Heart left ventricle (tissue), 16 donors: ENCODE results near the gene SLC14A1. TPM values are rescaled to one million over a fixed set of nuclear protein-coding genes. Genes with fewer than 3 reads are reported as not detected.

Experiments used
- ATAC-seq, 4 donors: fragments of 200-7000 bp; cut with Tn5 transposase; one replicate each; pipeline ENCODE4 v1.9.1; 2020 to 2022; ENCODE audit warnings: moderate library complexity in 4 of 4, mild to moderate bottlenecking in 3 of 4, moderate number of reproducible peaks in 1 of 4
- DNase-seq, 5 donors: peaks; one replicate each; pipeline ENCODE4 v3.0.0-alpha.2; 2020
- H3K27ac ChIP-seq, 12 donors: fragments of 200-600 bp; sonication (generic) in 4 of 12; one replicate each; pipeline versions ENCODE4 v1.5.0 to v1.8.0; 2016 to 2022; ENCODE audit warnings: mild to moderate bottlenecking in 2 of 12
- H3K27me3 ChIP-seq, 9 donors: fragments of 200-600 bp; sonication (generic) in 2 of 9; one replicate each; pipeline versions ENCODE4 v1.5.1 to v1.8.0; 2016 to 2022; ENCODE audit warnings: mild to moderate bottlenecking in 3 of 9
- H3K36me3 ChIP-seq, 9 donors: fragments of 200-600 bp; sonication (generic) in 2 of 9; one replicate each; pipeline versions ENCODE4 v1.5.0 to v1.8.0; 2018 to 2022; ENCODE audit warnings: mild to moderate bottlenecking in 2 of 9
- H3K4me1 ChIP-seq, 12 donors: fragments of 200-600 bp; sonication (generic) in 4 of 12; one replicate each; pipeline versions ENCODE4 v1.5.0 to v1.8.0; 2016 to 2022; ENCODE audit warnings: mild to moderate bottlenecking in 3 of 12
- H3K4me3 ChIP-seq, 12 donors: fragments of 200-600 bp; sonication (generic) in 4 of 12; one replicate each; pipeline versions ENCODE4 v1.5.0 to v1.8.0; 2017 to 2022; ENCODE audit warnings: mild to moderate bottlenecking in 9 of 12, moderate library complexity in 4 of 12
- H3K9me3 ChIP-seq, 12 donors: fragments of 200-600 bp; sonication (generic) in 4 of 12; one replicate each; pipeline versions ENCODE4 v1.5.0 to v1.8.0; 2016 to 2022; ENCODE audit warnings: mild to moderate bottlenecking in 1 of 12
- CTCF ChIP-seq, 12 donors: fragments of 200-600 bp; sonication (generic) in 4 of 12; IDR thresholded peaks; one replicate each; pipeline versions ENCODE4 v1.5.0 to v1.8.0; 2018 to 2022; ENCODE audit warnings: antibody characterized with exemption in 12 of 12, mild to moderate bottlenecking in 5 of 12
- POLR2A ChIP-seq, 2 donors: fragments of 450-650 bp; IDR thresholded peaks; one replicate each; pipeline ENCODE4 v1.6.1; 2017; ENCODE audit warnings: antibody characterized with exemption in 2 of 2, mild to moderate bottlenecking in 2 of 2, moderate library complexity in 2 of 2
- WGBS, 4 donors: extraction: QIAGEN DNeasy Blood & Tissue Kit in 2 of 4; methylation state at CpG; one replicate each; pipeline versions ENCODE4 v1.1.5 to v1.1.7; 2013 to 2018; 5-methylcytosine and 5-hydroxymethylcytosine counted together
- intact Hi-C, 10 donors: fragments of 100-400 bp; cut with DNase I; formaldehyde crosslinking; loops; one replicate each; pipeline versions ENCODE4 v1.11.1 to v1.14.2; 2022
- polyA plus RNA-seq, 2 donors: library from polyadenylated mRNA; stranded (reverse); fragments of 200-250 nt; gene quantifications; one replicate each; pipeline ENCODE4 v1.2.3, GENCODE V29; 2013
- total RNA-seq, 9 donors: library from RNA; depleted of rRNA in 2 of 9; stranded (reverse); fragments of >200 nt in 2 of 9; fragmentation: NEBNext Ultra II Directional in 3 of 9; extraction: Animal tissue kit (Norgen Biotek cat#: 25700) in 3 of 9; gene quantifications; one replicate each; pipeline versions ENCODE4 v1.1.0 to v1.2.4, GENCODE V29; 2016 to 2023
- donor health status: ischemic (EF 13 %, LVEDD 7.1; RV severe dilation, severe dysfunction).
- donor health status: healthy with polysubstance abuse.
- donor health status: DM: no; HTN: yes; CAD: no.
- donor health status: DM: no; HTN: no; CAD: no.
- donor health status: ischemic (EF 25% LVEDD 6.9; RV normal size, moderate dysfunction).
- donor health status: ischemic (EF 25% LVEDD 5.7; RV mildly dilated, moderate dysfunction).
- donor health status: healthy.
- donor health status: DM: yes; HTN: yes; CAD: no.
- donor health status: ischemic (EF 35%, LVEDD 5.7; RV mildly dilated, moderate dysfunction).
- donor health status: nonischemic (EF 11% LVEDD 7.7; RV severe dilation, severe dysfunction).
- donor health status: DM: yes; HTN: yes; CAD: no.
- donor health status: PGD.
- donor health status: ischemic (EF 29% LVEDD 5.4; RV normal size, mild dysfunction).
- donor health status: nonischemic (EF 23%, LVEDD 6.1; RV moderate dilation, normal function).

The SLC14A1 gene
- total and polyA plus RNA-seq, 11 donors = 7.1 to 50.1 (median 17.1) TPM

DNA sequence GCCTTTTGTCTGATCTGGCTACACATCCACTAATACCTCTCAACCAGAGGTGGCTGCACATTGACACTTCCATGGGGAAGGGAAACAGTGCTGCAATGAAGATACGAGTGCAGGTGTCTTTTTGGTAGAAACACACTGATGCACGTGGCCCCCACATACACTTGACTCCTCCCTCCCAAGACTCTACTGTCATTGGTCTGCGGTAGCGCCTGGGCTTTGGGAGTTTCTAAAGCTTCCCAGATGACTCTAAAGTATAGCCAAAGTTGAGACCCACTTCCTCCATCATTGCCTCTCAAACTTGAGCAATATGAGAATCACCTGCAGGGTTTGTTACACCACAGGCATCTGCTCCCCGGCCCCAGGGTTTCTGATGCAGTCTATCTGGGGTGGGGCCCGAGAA lies 11.0 kb downstream of the SLC14A1 start:
- no peak for DNase-seq
- Histone ChIP-seq H3K4me3 (no peak overlapping the region), H3K27ac (no peak overlapping the region), H3K9me3 (no peaks in the 10 kb centered on the region), H3K27me3 (no peaks in the 10 kb centered on the region), H3K36me3 (no peaks in the 10 kb centered on the region), H3K4me1 (peaks cover 0 to 12% (median 3%) of the 10 kb centered on the region in 12 donors)
- TF ChIP-seq POLR2A (IDR thresholded peaks at IDR 0.05) = no peak
- TF ChIP-seq CTCF (IDR thresholded peaks at IDR 0.05) = no peak
- 93 to 97% (median 94%) methylated on average over 6 of the region's 6 CpGs for WGBS, 4 donors
- intact Hi-C loops = loop anchor here in 1 of 10 donors (5.0 kb wide), 1 partner anchor 42 kb away; no protein-coding TSS in a partner anchor
- no peak for ATAC-seq

DNA sequence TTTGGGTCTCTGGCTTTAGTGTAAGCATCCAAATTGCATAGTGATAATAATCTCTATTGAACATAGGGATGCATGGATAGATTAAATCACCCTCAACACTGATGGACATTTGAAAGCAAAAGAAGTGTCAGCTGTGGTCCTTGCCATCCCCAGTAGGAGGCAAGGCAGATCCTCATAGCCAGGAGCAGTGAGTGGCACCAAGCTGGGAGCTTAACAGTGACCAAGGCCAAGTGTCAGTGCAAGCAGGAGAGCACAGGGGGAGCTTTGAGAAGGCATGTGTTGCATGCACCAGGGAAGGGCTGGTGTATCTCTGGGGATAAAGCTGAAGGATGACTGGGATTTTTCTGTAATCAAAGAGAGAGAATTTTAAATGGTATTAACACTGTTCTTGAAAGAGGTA lies 14.7 kb downstream of the SLC14A1 start:
- Histone ChIP-seq H3K27me3 (no peaks in the 10 kb centered on the region), H3K36me3 (no peaks in the 10 kb centered on the region), H3K9me3 (no peaks in the 10 kb centered on the region), H3K27ac (peak overlapping the region in 3 of 12 donors; percentile 2 to 75 (median 51)), H3K4me1 (peaks cover 0 to 12% (median 3%) of the 10 kb centered on the region in 12 donors), H3K4me3 (no peak overlapping the region)
- intact Hi-C loops = loop anchor here in 1 of 10 donors (5.0 kb wide), 1 partner anchor 39 kb away; no protein-coding TSS in a partner anchor
- DNase-seq = no peak
- no peak for TF ChIP-seq POLR2A (IDR thresholded peaks at IDR 0.05)
- TF ChIP-seq CTCF (IDR thresholded peaks at IDR 0.05) = peak in 1 of 12 donors; percentile 9
- ATAC-seq = peak in 1 of 4 donors; percentile 14

- Histone ChIP-seq H3K36me3 (no peaks in the 10 kb centered on the region), H3K27ac (peak overlapping the region in 11 of 12 donors; percentile 55 to 86 (median 73)), H3K9me3 (no peaks in the 10 kb centered on the region), H3K4me3 (peak overlapping the region in 11 of 12 donors; percentile 25 to 58 (median 52)), H3K27me3 (no peaks in the 10 kb centered on the region), H3K4me1 (peaks cover 0 to 12% (median 3%) of the 10 kb centered on the region in 12 donors)
- peak in 1 of 2 donors; percentile 11 for TF ChIP-seq POLR2A (IDR thresholded peaks at IDR 0.05)
- TF ChIP-seq CTCF (IDR thresholded peaks at IDR 0.05) = no peak
- DNase-seq (peak in 1 of 5 donors; percentile 27), ATAC-seq (peak; percentile 28 to 86 (median 67))
- WGBS, 4 donors = 67 to 78% (median 72%) methylated on average over 3 of the region's 3 CpGs
- intact Hi-C loops = loop anchor here in 1 of 10 donors (5.0 kb wide), 1 partner anchor 38 kb away; no protein-coding TSS in a partner anchor
These were observed 15.3 kb downstream of the SLC14A1 start for GRCh38 chr18:45739268-45739667.

GRCh38 chr18:45739848-45740247 lies 15.9 kb downstream of the SLC14A1 start:
- peak overlapping the region in 11 of 12 donors; percentile 55 to 86 (median 73) for H3K27ac ChIP-seq

More at GRCh38 chr18:45739848-45740247, 15.9 kb downstream of the SLC14A1 start:
- Histone ChIP-seq H3K9me3 (no peaks in the 10 kb centered on the region), H3K36me3 (no peaks in the 10 kb centered on the region), H3K4me1 (peaks cover 0 to 14% (median 4%) of the 10 kb centered on the region in 12 donors), H3K4me3 (peak overlapping the region in 11 of 12 donors; percentile 25 to 58 (median 52)), H3K27me3 (no peaks in the 10 kb centered on the region)
- no peak for DNase-seq
- 40 to 59% (median 48%) methylated on average over 3 of the region's 3 CpGs for WGBS, 4 donors
- TF ChIP-seq CTCF (IDR thresholded peaks at IDR 0.05) = no peak
- TF ChIP-seq POLR2A (IDR thresholded peaks at IDR 0.05) = no peak
- ATAC-seq = peak in 2 of 4 donors; percentile 44 to 64
- intact Hi-C loops = loop anchor here in 2 of 10 donors (5.0 kb wide), 1 partner anchor 37 kb away; no protein-coding TSS in a partner anchor
